Breast epithelium (tissue), 3 donors: ENCODE data around the gene TMEM121.
"Not testable (repeated sequence)": the region's sequence is repeated elsewhere in the genome, so short reads cannot be mapped to it uniquely, and the experiment has no call there.

ENCODE experiments used
- POLR2A ChIP-seq: fragments of 450-650 bp; IDR thresholded peaks from one replicate; pipeline ENCODE4 v1.6.1; 2016; ENCODE audit warnings: antibody characterized with exemption, mild to moderate bottlenecking, moderate library complexity
- POLR2AphosphoS5 ChIP-seq, 3 donors: sonication (generic); formaldehyde crosslinking; IDR thresholded peaks; one replicate each; pipeline ENCODE4 v1.6.1; 2017; ENCODE audit warnings: antibody characterized with exemption in 3 of 3
- TF ChIP-seq, protein P1 (sequence below), 3 donors: fragments of 450-650 bp; IDR thresholded peaks; one replicate each; pipeline ENCODE4 v1.5.1; 2016 to 2017; ENCODE audit warnings: antibody characterized with exemption in 3 of 3, mild to moderate bottlenecking in 3 of 3, moderate library complexity in 3 of 3

DNA sequence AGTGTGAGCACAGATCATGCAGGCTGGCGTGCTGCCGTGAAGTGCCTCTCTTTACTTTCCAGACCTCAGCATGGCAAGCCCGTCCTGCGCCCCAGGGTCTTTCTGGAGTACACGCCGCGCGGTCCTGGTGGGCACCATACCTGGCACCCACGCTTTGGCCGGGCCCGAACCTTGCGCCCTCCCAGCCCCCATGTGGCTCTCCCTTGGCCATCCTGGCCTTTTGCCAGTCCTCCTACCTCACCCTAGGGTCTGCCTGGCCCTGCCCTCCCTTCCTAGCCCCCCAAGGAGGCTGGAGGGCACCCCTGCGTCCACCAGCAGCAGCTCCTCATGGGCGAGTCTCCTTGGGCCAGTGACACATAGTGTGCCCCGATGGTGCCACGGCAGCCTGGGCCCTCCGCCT, 48.0 kb downstream of the TMEM121 start:
- TF ChIP-seq, protein P1, sequence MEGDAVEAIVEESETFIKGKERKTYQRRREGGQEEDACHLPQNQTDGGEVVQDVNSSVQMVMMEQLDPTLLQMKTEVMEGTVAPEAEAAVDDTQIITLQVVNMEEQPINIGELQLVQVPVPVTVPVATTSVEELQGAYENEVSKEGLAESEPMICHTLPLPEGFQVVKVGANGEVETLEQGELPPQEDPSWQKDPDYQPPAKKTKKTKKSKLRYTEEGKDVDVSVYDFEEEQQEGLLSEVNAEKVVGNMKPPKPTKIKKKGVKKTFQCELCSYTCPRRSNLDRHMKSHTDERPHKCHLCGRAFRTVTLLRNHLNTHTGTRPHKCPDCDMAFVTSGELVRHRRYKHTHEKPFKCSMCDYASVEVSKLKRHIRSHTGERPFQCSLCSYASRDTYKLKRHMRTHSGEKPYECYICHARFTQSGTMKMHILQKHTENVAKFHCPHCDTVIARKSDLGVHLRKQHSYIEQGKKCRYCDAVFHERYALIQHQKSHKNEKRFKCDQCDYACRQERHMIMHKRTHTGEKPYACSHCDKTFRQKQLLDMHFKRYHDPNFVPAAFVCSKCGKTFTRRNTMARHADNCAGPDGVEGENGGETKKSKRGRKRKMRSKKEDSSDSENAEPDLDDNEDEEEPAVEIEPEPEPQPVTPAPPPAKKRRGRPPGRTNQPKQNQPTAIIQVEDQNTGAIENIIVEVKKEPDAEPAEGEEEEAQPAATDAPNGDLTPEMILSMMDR (IDR thresholded peaks at IDR 0.05), result not testable (repeated sequence)
- not testable (repeated sequence) for TF ChIP-seq POLR2AphosphoS5 (IDR thresholded peaks at IDR 0.05); POLR2A
